ENCODE results near the gene RDH16.
A peak's percentile ranks its signal among the peaks of the same experiment; 100 is the strongest.
"Not testable (repeated sequence)": the region's sequence is repeated elsewhere in the genome, so short reads cannot be mapped to it uniquely, and the experiment has no call there.

Gene RDH16

GRCh38 chr12:56941299-56942017 is 15.9 kb downstream of the RDH16 start:
- FAIRE-seq, result peak; percentile 88
- TF ChIP-seq POLR2AphosphoS5 (IDR thresholded peaks at IDR 0.05; ENCODE audit: low read depth, low read length), result no peak
- no peak for TF ChIP-seq POLR2A (IDR thresholded peaks at IDR 0.05; ENCODE audit: low read depth, low read length)
- TF ChIP-seq SPI1 (IDR thresholded peaks at IDR 0.05; ENCODE audit: low read depth, low read length), result no peak
- no peak for TF ChIP-seq POU2F2 (IDR thresholded peaks at IDR 0.05; ENCODE audit: low read depth, low read length)
- TF ChIP-seq PAX5 (IDR thresholded peaks at IDR 0.05; ENCODE audit: insufficient read depth, low read length, severe bottlenecking), result no peak
- no peak for TF ChIP-seq TAF1 (IDR thresholded peaks at IDR 0.05; ENCODE audit: low read depth, low read length)
- DNase-seq (ENCODE audit: insufficient read length, low spot score), result no peak

GRCh38 chr12:56940942-56941298 is 16.5 kb downstream of the RDH16 start:
- not testable (repeated sequence) for DNase-seq (ENCODE audit: insufficient read length, low spot score)
- FAIRE-seq, result peak; percentile 5

GRCh38 chr12:56935752-56936151 is 21.7 kb downstream of the RDH16 start:
- FAIRE-seq (no peak), DNase-seq (ENCODE audit: insufficient read length, low spot score) (no peak)
- TF ChIP-seq PAX5 (IDR thresholded peaks at IDR 0.05; ENCODE audit: insufficient read depth, low read length, severe bottlenecking), result no peak
- TF ChIP-seq POLR2AphosphoS5 (IDR thresholded peaks at IDR 0.05; ENCODE audit: low read depth, low read length), result no peak
- no peak for TF ChIP-seq TAF1 (IDR thresholded peaks at IDR 0.05; ENCODE audit: low read depth, low read length)
- no peak for TF ChIP-seq POLR2A (IDR thresholded peaks at IDR 0.05; ENCODE audit: low read depth, low read length)
- no peak for TF ChIP-seq SPI1 (IDR thresholded peaks at IDR 0.05; ENCODE audit: low read depth, low read length)
- TF ChIP-seq POU2F2 (IDR thresholded peaks at IDR 0.05; ENCODE audit: low read depth, low read length), result no peak

- TF ChIP-seq POLR2A (IDR thresholded peaks at IDR 0.05; ENCODE audit: low read depth, low read length) (no peak), POU2F2 (IDR thresholded peaks at IDR 0.05; ENCODE audit: low read depth, low read length) (no peak)
- FAIRE-seq (no peak), DNase-seq (ENCODE audit: insufficient read length, low spot score) (no peak)
These were observed 22.3 kb downstream of the RDH16 start for GRCh38 chr12:56935157-56935556.

GRCh38 chr12:56933826-56934625 is 23.4 kb downstream of the RDH16 start, which contains the start of gene SDR9C7:
Gene SDR9C7 (minus strand): TSS chr12:56934408. CDS start chr12:56934261, 147 bp downstream.
- TF ChIP-seq SPI1 (IDR thresholded peaks at IDR 0.05; ENCODE audit: low read depth, low read length), result no peak
- TF ChIP-seq PAX5 (IDR thresholded peaks at IDR 0.05; ENCODE audit: insufficient read depth, low read length, severe bottlenecking), result no peak
- FAIRE-seq (no peak), DNase-seq (ENCODE audit: insufficient read length, low spot score) (no peak)

- TF ChIP-seq TAF1 (IDR thresholded peaks at IDR 0.05; ENCODE audit: low read depth, low read length) (no peak), POLR2A (IDR thresholded peaks at IDR 0.05; ENCODE audit: low read depth, low read length) (no peak), POLR2AphosphoS5 (IDR thresholded peaks at IDR 0.05; ENCODE audit: low read depth, low read length) (no peak), PAX5 (IDR thresholded peaks at IDR 0.05; ENCODE audit: insufficient read depth, low read length, severe bottlenecking) (no peak), SPI1 (IDR thresholded peaks at IDR 0.05; ENCODE audit: low read depth, low read length) (no peak), POU2F2 (IDR thresholded peaks at IDR 0.05; ENCODE audit: low read depth, low read length) (no peak)
- DNase-seq (ENCODE audit: insufficient read length, low spot score), result no peak
- no peak for FAIRE-seq
These were observed 24.5 kb downstream of the RDH16 start for GRCh38 chr12:56932867-56933266.

GRCh38 chr12:56932146-56932545 is 25.3 kb downstream of the RDH16 start:
- DNase-seq (ENCODE audit: insufficient read length, low spot score) (no peak), FAIRE-seq (no peak)
- TF ChIP-seq POU2F2 (IDR thresholded peaks at IDR 0.05; ENCODE audit: low read depth, low read length) (no peak), SPI1 (IDR thresholded peaks at IDR 0.05; ENCODE audit: low read depth, low read length) (no peak), PAX5 (IDR thresholded peaks at IDR 0.05; ENCODE audit: insufficient read depth, low read length, severe bottlenecking) (no peak), POLR2AphosphoS5 (IDR thresholded peaks at IDR 0.05; ENCODE audit: low read depth, low read length) (no peak), TAF1 (IDR thresholded peaks at IDR 0.05; ENCODE audit: low read depth, low read length) (no peak), POLR2A (IDR thresholded peaks at IDR 0.05; ENCODE audit: low read depth, low read length) (no peak)

- TF ChIP-seq SPI1 (IDR thresholded peaks at IDR 0.05; ENCODE audit: low read depth, low read length) (peak; percentile 49; the same call in 1 of the 2 replicates), PAX5 (IDR thresholded peaks at IDR 0.05; ENCODE audit: insufficient read depth, low read length, severe bottlenecking) (no peak)
- FAIRE-seq (no peak), DNase-seq (ENCODE audit: insufficient read length, low spot score) (no peak)
These were observed 25.9 kb downstream of the RDH16 start for GRCh38 chr12:56931474-56931978.

GRCh38 chr12:56930241-56930640 is 27.2 kb downstream of the RDH16 start:
- FAIRE-seq (no peak), DNase-seq (ENCODE audit: insufficient read length, low spot score) (no peak)
- no peak for TF ChIP-seq SPI1 (IDR thresholded peaks at IDR 0.05; ENCODE audit: low read depth, low read length)
- TF ChIP-seq POLR2AphosphoS5 (IDR thresholded peaks at IDR 0.05; ENCODE audit: low read depth, low read length), result no peak
- TF ChIP-seq PAX5 (IDR thresholded peaks at IDR 0.05; ENCODE audit: insufficient read depth, low read length, severe bottlenecking), result no peak
- no peak for TF ChIP-seq POLR2A (IDR thresholded peaks at IDR 0.05; ENCODE audit: low read depth, low read length)
- no peak for TF ChIP-seq POU2F2 (IDR thresholded peaks at IDR 0.05; ENCODE audit: low read depth, low read length)
- TF ChIP-seq TAF1 (IDR thresholded peaks at IDR 0.05; ENCODE audit: low read depth, low read length), result no peak

- no peak for FAIRE-seq
- DNase-seq (ENCODE audit: insufficient read length, low spot score), result no peak
- TF ChIP-seq POLR2AphosphoS5 (IDR thresholded peaks at IDR 0.05; ENCODE audit: low read depth, low read length) (no peak), SPI1 (IDR thresholded peaks at IDR 0.05; ENCODE audit: low read depth, low read length) (no peak), PAX5 (IDR thresholded peaks at IDR 0.05; ENCODE audit: insufficient read depth, low read length, severe bottlenecking) (no peak), POU2F2 (IDR thresholded peaks at IDR 0.05; ENCODE audit: low read depth, low read length) (no peak), TAF1 (IDR thresholded peaks at IDR 0.05; ENCODE audit: low read depth, low read length) (no peak), POLR2A (IDR thresholded peaks at IDR 0.05; ENCODE audit: low read depth, low read length) (no peak)
These were observed 27.6 kb downstream of the RDH16 start for GRCh38 chr12:56929780-56930179.

All from GM12891 (cell line).